ENCODE measurements around the gene MIB2. TPM values are rescaled to one million over a fixed set of nuclear protein-coding genes. Genes with fewer than 3 reads are reported as not detected.
A peak's percentile ranks its signal among the peaks of the same experiment; 100 is the strongest.
"Not testable (repeated sequence)": the region's sequence is repeated elsewhere in the genome, so short reads cannot be mapped to it uniquely, and the experiment has no call there.

Gene MIB2
- total RNA-seq, 1 donor from 2014 or later = 66.8 TPM

DNA sequence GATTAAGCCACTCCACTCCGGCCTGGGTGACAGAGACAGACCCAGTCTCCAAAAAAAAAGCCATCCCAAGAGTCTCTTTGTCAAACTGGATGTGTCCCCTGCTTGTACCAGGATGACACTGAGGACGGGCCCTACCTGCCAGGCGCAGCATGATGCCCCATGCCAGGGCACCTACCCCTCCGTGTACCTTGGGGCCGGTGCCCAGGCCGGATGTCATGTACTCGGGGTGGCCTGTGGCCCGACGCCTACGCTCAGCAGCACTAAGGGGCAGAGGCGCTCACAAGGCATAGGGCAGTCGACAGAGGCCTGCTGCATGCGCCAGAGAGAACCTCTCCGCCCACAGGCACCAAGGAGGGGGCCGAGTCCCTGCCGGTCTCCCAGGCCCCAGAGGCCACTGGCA is 24.1 kb downstream of the MIB2 start:
- H3K4me3 ChIP-seq; H3K9me3 ChIP-seq; DNase-seq (ENCODE audit: extremely low spot score in 2 of 2); H3K27me3 ChIP-seq; H3K4me1 ChIP-seq; intact Hi-C loops (cut with DNase I); H3K27ac ChIP-seq: not testable (repeated sequence)
- peaks cover 0 to 28% of the 10 kb centered on the region in 2 donors for H3K36me3 ChIP-seq

GRCh38 chr1:1640081-1640480 is 24.8 kb downstream of the MIB2 start:
- H3K36me3 ChIP-seq = peaks cover 0 to 28% of the 10 kb centered on the region in 2 donors
- H3K27me3 ChIP-seq; H3K4me3 ChIP-seq; intact Hi-C loops (cut with DNase I); DNase-seq (ENCODE audit: extremely low spot score in 2 of 2); H3K9me3 ChIP-seq; H3K27ac ChIP-seq; H3K4me1 ChIP-seq: not testable (repeated sequence)

DNA sequence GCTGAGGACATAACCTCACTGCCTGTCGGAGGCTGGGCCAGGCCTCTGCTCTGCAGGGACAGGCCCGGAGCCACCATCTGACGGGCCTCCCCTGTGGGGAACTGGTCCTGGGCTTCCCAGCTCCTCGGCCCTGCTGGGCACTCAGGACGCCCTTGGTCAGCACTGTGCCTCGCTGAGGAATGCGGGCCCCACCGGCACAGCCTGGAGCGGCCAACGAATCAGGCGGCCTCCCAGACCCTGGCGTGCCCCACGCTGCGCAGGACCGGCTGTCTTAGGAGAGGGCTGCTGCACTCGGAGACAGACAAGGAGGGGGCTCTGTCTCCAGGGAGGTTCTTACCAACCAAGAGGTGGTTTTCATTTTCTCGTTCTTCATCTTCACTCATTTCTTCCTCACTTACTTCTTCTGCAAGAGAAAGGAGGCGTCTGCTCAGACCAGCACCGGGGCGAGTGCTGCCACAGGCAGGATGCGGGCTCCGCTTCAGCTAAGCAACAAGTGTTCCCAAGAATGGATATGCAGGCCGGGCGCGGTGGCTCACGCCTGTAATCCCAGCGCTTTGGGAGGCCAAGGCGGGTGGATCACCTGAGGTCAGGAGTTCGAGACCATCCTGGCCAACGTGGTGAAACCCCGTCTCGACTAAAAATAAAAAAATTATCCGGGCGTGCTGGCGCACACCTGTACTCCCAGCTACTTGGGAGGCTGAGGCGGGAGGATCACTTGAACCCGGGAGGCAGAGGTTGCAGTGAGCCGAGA is 25.6 kb downstream of the MIB2 start:
- H3K27ac ChIP-seq; H3K27me3 ChIP-seq; intact Hi-C loops (cut with DNase I); H3K4me3 ChIP-seq; DNase-seq (ENCODE audit: extremely low spot score in 2 of 2); H3K4me1 ChIP-seq; H3K9me3 ChIP-seq: not testable (repeated sequence)
- peaks cover 0 to 31% of the 10 kb centered on the region in 2 donors for H3K36me3 ChIP-seq

DNA sequence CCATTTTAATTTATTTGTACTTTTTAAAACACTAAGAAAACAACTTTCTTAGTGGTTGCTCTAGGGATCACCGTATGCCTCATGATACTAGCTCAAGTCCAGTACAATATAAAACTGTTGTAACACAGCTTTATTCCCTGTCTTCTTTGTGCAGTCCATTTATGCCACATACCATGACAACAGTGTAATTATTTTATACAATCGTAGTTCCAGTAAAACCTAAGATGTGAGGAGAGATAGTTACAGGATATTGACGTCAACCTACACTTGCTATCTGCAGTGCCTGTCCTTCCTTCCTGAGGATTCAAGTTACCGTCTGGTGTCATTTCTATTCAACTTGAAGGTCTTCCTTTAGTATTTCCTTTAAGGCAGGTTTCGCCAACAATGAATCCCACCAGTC is 31.0 kb downstream of the MIB2 start:
- H3K4me3 ChIP-seq; intact Hi-C loops (cut with DNase I); H3K27ac ChIP-seq; H3K4me1 ChIP-seq; DNase-seq (ENCODE audit: extremely low spot score in 2 of 2); H3K27me3 ChIP-seq; H3K9me3 ChIP-seq: not testable (repeated sequence)
- peaks cover 0 to 51% of the 10 kb centered on the region in 2 donors for H3K36me3 ChIP-seq

GRCh38 chr1:1647567-1648241 is 32.4 kb downstream of the MIB2 start:
- not testable (repeated sequence) for H3K27ac ChIP-seq; H3K4me1 ChIP-seq; H3K27me3 ChIP-seq; H3K4me3 ChIP-seq; DNase-seq (ENCODE audit: extremely low spot score in 2 of 2); H3K9me3 ChIP-seq
- intact Hi-C loops (cut with DNase I) = loop anchor here (2.0 kb wide), 1 partner anchor 33 kb away; the partner anchor contains the start of gene MIB2
- peaks cover 0 to 65% of the 10 kb centered on the region in 2 donors for H3K36me3 ChIP-seq

GRCh38 chr1:1648265-1648664 is 33.0 kb downstream of the MIB2 start:
- not testable (repeated sequence) for H3K4me1 ChIP-seq; H3K27ac ChIP-seq; H3K9me3 ChIP-seq; H3K4me3 ChIP-seq; DNase-seq (ENCODE audit: extremely low spot score in 2 of 2); H3K27me3 ChIP-seq
- H3K36me3 ChIP-seq = peaks cover 0 to 70% of the 10 kb centered on the region in 2 donors
- intact Hi-C loops (cut with DNase I) = loop anchor here (2.0 kb wide), 1 partner anchor 33 kb away; the partner anchor contains the start of gene MIB2

DNA sequence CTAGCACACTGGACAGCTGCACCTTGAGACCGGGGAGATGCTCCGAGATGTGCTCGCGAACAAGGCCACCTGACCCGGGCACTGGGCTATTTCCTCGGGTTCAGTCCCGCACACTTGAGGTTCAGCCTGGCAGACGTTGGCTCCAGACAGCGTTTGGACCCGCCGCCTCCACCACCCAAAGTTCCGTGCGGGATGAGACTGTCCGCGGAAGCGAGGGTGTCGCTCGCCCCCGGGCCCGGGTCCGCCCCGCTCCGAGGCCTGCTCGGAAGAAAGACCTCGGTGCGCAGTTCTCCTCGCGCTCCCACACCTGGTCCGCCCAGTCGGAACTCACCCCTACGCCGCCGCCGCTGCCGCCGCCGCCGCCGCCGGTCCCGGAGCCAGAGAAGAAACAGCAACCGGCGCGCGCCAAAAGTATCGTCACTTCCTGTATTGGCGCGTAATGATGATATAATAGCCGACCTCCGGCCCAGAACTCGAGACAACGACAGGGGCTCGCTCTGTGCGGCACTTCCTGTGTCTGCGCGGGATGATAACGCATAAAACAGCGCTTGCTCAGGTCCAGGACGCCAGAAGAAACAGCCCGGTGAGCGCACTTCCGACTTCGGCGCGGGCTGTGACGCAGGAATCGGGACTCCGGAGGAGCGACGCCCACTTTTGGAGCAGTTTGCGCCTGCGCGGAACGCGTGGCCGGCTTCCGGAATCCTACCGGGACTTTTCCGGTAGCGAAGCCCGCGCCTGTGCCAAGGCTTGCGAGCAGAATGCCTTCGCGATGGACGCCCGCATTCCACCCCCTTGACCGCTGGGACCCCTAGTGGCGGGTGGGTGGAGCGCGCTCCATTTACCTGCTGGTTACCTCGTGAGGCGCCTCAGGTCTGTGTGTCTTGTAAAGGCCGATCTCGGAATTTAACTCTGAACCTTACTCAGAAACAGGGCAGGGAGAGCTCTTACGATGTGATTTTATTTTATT is 43.6 kb downstream of the MIB2 start, which contains the start of gene CDK11B:
Gene CDK11B (minus strand): TSS at position 422 of the 967 bp plus-strand sequence. CDS start 1,519 bp downstream, outside the sequence.
- H3K9me3 ChIP-seq; intact Hi-C loops (cut with DNase I); H3K27me3 ChIP-seq: not testable (repeated sequence)
- Histone ChIP-seq H3K36me3 (peaks cover 0 to 30% of the 10 kb centered on the region in 2 donors), H3K27ac (peak within 1 kb of the TSS; percentile 84), H3K4me1 (peaks cover 21% of the 10 kb centered on the region), H3K4me3 (peak within 1 kb of the TSS; percentile 50 to 71)
- TF ChIP-seq POLR2AphosphoS5 (IDR thresholded peaks at IDR 0.05; ENCODE audit: insufficient read depth in 1 of 2, low read depth in 1 of 2) = peak; percentile 91 to 99
- TF ChIP-seq CTCF (IDR thresholded peaks at IDR 0.05) = peak in 1 of 3 experiments; percentile 39
- peak in 1 of 2 donors; percentile 93 for DNase-seq (ENCODE audit: extremely low spot score in 2 of 2)

DNA sequence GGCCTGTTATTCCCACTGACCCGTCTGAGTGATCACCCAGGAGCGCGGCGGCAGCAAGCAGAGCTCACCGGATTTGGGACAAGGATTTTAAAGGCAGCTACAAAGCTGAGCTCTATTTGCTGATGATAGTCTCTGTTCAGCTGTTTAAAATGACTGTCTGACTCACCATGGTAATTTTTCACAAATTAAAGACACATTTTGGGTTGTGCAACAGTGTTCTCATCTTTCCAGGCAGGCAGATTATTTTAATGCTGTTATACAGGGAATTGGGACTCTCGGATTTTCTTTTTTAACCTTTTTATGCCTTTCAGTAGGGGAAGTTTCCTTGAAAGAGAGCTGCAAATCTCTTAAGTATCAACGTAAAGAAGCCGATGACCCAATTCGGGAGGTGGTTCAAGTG is 47.1 kb downstream of the MIB2 start:
- H3K4me1 ChIP-seq; intact Hi-C loops (cut with DNase I); DNase-seq (ENCODE audit: extremely low spot score in 2 of 2); H3K27me3 ChIP-seq; H3K9me3 ChIP-seq; H3K4me3 ChIP-seq: not testable (repeated sequence)
- peaks cover 0 to 25% of the 10 kb centered on the region in 2 donors for H3K36me3 ChIP-seq
- H3K27ac ChIP-seq = peak overlapping the region; percentile 51

GRCh38 chr1:1662830-1663560 is 47.7 kb downstream of the MIB2 start:
- intact Hi-C loops (cut with DNase I); DNase-seq (ENCODE audit: extremely low spot score in 2 of 2); H3K4me1 ChIP-seq; H3K4me3 ChIP-seq; H3K9me3 ChIP-seq; H3K27me3 ChIP-seq: not testable (repeated sequence)
- peak overlapping the region; percentile 51 for H3K27ac ChIP-seq
- peaks cover 0 to 30% of the 10 kb centered on the region in 2 donors for H3K36me3 ChIP-seq

DNA sequence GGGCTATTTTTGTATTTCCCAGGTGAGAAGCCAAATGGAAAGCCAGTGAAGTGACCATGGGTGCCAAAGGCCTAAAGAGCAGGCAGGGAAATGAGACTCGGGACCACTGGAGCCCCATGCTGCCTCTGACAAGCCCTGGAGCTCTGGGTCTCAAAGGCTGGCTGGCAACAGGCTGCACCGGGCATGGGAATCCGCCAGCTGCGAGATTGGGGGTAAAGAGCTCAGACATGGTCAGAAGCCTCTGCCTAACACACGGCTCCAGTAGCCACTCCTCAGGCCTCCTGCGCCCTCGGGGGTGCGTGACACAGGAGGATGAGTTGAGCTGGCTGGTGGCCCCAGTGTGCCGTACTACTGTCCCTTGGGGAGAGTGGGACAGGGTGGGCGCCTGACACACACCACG is 49.0 kb downstream of the MIB2 start:
- peaks cover 0 to 41% of the 10 kb centered on the region in 2 donors for H3K36me3 ChIP-seq
- H3K27me3 ChIP-seq; H3K4me3 ChIP-seq; H3K27ac ChIP-seq; intact Hi-C loops (cut with DNase I); DNase-seq (ENCODE audit: extremely low spot score in 2 of 2); H3K4me1 ChIP-seq; H3K9me3 ChIP-seq: not testable (repeated sequence)

Measured in vagina (tissue), 2 donors.